ENCODE results near the gene SAMD8.

SAMD8 gene

DNA sequence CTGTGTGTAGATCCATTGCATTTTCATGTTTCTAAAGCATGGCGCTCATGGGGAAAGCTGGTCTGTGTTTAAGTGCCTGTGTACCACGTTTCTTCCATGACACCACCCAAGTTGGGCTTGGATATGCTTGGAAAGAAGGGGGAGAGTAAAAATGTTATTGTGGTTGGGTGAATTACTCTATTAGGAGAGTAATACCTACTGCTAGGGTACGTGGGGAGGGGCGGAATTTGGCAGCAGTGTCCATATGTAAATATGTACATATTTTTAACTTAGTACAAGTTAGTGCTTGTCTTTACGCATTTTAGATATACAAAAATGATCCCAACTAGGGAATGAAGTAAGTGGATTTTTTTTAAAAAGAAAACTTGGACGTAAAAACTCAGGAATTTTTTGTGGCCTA is 42.9 kb upstream of the SAMD8 start:
- TF ChIP-seq, protein P1, sequence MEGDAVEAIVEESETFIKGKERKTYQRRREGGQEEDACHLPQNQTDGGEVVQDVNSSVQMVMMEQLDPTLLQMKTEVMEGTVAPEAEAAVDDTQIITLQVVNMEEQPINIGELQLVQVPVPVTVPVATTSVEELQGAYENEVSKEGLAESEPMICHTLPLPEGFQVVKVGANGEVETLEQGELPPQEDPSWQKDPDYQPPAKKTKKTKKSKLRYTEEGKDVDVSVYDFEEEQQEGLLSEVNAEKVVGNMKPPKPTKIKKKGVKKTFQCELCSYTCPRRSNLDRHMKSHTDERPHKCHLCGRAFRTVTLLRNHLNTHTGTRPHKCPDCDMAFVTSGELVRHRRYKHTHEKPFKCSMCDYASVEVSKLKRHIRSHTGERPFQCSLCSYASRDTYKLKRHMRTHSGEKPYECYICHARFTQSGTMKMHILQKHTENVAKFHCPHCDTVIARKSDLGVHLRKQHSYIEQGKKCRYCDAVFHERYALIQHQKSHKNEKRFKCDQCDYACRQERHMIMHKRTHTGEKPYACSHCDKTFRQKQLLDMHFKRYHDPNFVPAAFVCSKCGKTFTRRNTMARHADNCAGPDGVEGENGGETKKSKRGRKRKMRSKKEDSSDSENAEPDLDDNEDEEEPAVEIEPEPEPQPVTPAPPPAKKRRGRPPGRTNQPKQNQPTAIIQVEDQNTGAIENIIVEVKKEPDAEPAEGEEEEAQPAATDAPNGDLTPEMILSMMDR (IDR thresholded peaks at IDR 0.05): no peak

DNA sequence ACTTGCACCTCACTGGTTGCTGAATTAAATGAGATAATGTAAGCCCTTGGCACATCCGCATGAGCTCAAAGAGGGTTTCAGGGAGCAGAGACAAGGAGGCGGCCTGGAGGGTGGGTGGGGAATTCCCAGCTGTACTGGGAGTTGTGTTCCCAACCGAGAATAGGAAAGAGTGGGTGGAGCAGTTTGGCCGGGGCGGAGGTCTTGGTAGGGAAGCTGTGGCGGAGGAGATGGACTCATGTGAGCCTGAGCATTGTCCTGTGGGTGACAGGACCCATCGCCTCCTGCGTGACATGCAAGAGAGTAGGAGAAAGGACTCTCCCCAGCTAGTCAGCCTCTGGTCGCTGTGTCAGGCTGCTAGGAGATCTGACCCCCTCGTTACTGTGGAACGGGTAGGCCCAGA is 41.0 kb upstream of the SAMD8 start:
- TF ChIP-seq, protein P1 (IDR thresholded peaks at IDR 0.05): no peak

DNA sequence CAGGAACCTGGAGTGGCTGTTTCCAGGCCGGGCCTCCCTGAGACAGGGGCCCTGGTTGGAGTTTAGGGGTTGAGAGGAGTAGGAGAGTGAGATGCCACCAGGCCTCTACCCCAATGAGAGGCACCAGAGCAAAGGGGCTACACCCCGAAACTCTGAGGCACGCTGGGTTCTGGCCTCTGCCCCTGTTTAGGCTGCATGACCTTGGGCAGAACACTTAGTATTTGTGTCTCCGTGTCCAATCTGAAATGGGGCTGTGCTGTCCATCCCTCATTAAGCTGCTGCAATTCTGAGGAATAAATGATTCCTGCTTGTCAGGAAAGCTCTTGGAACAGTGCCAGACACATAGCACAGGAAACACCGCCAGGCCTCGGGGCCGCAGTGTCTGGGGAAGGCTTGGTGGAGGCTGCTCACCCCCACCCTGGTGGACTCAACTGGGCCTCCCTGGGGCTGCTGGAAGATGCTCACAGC is 40.5 kb upstream of the SAMD8 start:
- TF ChIP-seq, protein P1 (IDR thresholded peaks at IDR 0.05): no peak

DNA sequence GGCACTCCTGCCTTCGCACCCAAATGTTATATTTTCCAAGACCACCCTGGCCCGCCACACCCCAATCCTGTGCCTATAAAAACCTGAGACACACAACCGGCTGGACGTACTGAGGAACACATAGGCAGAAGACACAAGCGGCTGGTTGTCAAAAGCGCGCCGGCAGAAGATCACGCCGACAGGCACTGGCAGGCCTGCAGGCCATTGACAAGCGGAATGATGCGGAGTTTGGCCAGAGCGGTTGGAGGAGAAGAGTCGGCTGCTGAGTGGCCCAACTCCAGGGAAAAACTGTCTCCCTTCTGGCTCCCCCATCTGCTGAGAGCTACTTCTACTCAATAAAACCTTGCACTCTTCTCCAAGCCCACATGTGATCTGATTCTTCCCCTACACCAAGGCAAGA is 39.7 kb upstream of the SAMD8 start:
- TF ChIP-seq, protein P1 (IDR thresholded peaks at IDR 0.05): no peak

DNA sequence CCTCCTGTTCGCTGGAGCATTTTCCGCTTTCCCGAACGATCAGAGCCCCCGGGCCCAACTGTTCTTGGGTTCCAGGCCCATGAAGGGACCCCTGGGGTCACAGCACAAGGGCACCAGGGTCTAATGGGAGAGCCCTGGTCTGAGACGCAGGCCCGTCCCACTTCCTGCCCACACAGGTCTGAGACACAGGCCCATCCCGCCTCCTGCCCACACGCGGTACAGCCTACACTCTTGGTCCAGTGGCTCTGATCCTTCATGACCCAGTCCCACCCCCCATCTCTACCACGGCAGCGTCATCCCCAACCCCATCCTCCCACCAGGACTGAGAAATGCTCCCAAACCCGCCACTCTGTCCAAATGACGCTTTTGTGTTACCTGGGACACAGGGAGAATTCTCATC is 38.7 kb upstream of the SAMD8 start:
- TF ChIP-seq, protein P1 (IDR thresholded peaks at IDR 0.05): no peak

DNA sequence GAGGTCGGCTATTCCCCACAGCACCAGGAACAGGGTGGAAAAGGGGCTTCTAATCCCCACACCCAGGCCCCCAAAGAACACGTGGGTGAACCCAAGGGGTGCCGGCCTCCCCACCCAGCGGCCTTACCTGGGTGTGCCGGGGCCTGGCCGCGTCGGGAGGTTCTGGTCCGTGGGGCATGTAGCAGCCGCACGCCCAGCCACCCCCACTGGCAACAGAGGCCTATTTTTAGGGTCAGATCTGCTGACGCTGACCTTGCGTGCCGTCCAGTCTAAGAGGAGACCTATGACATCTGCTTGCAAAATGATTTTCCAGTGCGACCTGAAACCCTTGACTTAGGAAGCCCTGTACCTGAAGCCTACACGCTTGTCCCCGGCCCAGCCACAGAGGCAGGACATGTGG is 38.0 kb upstream of the SAMD8 start:
- TF ChIP-seq, protein P1 (IDR thresholded peaks at IDR 0.05): no peak

DNA sequence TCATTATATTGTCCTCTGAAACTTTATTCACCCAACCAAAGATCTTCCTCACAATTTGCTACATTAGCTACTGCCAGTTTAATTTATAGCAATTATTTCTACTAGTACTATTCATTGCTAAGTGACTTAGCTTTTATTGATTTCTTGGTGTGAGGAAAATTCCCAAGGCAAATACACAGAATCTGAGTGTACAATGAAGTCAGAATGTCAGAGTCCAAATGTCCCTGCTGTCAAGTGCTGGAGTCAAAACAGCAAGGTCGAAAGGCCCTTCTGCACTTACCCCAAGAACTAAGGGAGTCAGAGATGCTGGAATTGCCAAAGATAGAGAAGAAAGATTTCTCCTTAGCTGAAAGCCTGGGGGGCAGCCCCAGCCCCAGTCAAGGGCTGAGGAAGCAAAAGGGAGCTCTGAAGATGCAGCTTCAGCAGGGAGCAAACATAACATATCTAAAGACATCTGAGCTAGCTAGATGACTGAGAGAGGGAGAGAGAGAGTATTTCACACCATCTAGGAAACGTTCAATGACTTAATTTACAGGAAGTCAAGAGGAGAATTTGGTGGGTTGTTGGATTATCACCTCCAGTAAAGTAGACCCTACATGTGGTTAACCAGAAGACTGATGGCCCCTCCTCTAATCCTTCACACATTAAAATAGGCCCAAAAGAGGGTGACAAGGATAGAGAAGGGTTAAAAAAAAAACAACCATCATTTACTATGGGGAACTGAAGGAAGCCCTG is 36.6 kb upstream of the SAMD8 start:
- TF ChIP-seq, protein P1 (IDR thresholded peaks at IDR 0.05): no peak

DNA sequence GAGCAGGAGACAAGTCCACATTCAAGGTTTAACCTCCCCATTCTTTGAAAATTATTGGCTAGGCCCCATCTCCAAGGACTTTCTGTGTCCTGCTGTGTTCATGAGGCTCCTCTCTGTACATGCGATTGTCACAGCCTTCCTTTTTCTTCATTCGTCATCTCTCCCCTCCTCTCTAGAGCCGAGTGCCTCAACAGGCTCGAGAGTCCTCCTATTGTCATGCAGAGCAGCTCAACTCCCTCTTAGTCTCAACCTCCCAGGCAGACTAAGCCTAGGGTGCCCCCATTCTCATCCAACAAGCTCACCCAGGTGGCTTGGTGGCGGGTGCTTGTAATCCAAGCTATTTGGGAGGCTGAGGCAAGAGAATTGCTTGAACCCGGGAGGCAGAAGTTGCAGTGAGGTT is 35.1 kb upstream of the SAMD8 start:
- TF ChIP-seq, protein P1 (IDR thresholded peaks at IDR 0.05): no peak

Data from LNCAP (cell line).